Activated T-cell treated with anti-CD3 and anti-CD28 coated beads, Interleukin-2, amount 50 U/mL, for 4 hours (primary cell): ENCODE data around the gene MRPS26. TPM values are rescaled to one million over a fixed set of nuclear protein-coding genes. Genes with fewer than 3 reads are reported as not detected.

ENCODE experiments used
- ATAC-seq, 2 donors: fragments of 200-7000 bp; cut with Tn5 transposase; one replicate each; pipeline ENCODE4 v1.10.0; 2021
- DNase-seq: peaks from one replicate; pipeline ENCODE4 v3.0.0-alpha.2; 2020
- H3K27me3 Mint-ChIP-seq: one replicate; pipeline ENCODE4 v1.8.0; 2021; ENCODE audit warnings: low read depth, mixed read lengths
- H3K36me3 Mint-ChIP-seq: one replicate; pipeline ENCODE4 v1.8.0; 2022; ENCODE audit warnings: mixed read lengths; ENCODE audit not compliant: insufficient read depth
- H3K4me1 Mint-ChIP-seq: one replicate; pipeline ENCODE4 v1.8.0; 2021; ENCODE audit warnings: low read depth, mixed read lengths
- H3K4me3 Mint-ChIP-seq: one replicate; pipeline ENCODE4 v1.8.0; 2021; ENCODE audit warnings: mild to moderate bottlenecking, moderate library complexity, mixed read lengths
- H3K9me3 Mint-ChIP-seq: one replicate; pipeline ENCODE4 v1.8.0; 2021; ENCODE audit warnings: mixed read lengths
- total RNA-seq, 3 donors: library from RNA; stranded (reverse); gene quantifications; one replicate each; pipeline ENCODE4 v1.2.1, GENCODE V29; 2021

The MRPS26 gene
- total RNA-seq, 3 donors from 2014 or later: 117 to 148 (median 124) TPM

- H3K27me3 Mint-ChIP-seq: no peaks in the 10 kb centered on the region
- H3K36me3 Mint-ChIP-seq: peaks cover 22% of the 10 kb centered on the region
- ATAC-seq (no peak), DNase-seq (no peak)
- H3K4me1 Mint-ChIP-seq: no peaks in the 10 kb centered on the region
- no peak overlapping the region for H3K4me3 Mint-ChIP-seq
- H3K9me3 Mint-ChIP-seq: no peaks in the 10 kb centered on the region
Observed at GRCh38 chr20:3027987-3028386, 17.9 kb upstream of the MRPS26 start.

GRCh38 chr20:3031524-3032147 lies 14.2 kb upstream of the MRPS26 start:
- Mint-ChIP-seq H3K4me1 (no peaks in the 10 kb centered on the region), H3K4me3 (no peak overlapping the region), H3K9me3 (no peaks in the 10 kb centered on the region), H3K27me3 (no peaks in the 10 kb centered on the region), H3K36me3 (peaks cover 24% of the 10 kb centered on the region)
- DNase-seq (no peak), ATAC-seq (peak in 1 of 2 donors; percentile 27)

DNA sequence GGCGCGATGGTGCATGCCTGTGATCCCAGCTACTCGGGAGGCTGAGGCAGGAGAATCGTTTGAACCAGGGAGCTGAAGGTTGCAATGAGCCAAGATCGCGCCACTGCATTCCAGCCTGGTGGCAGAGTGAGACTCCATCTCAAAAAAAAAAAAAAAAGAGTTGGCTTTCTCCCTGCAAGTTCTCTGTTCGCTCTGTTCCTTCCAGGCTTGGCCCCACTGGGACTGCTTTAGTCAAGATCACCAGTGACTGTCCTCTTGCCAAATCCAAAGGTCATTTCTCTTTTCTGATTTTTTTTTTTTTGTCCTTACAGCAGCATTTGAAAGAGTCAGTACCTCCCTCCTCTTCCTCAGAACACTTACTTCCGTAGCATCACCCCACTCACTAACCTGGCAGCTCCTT lies 13.2 kb upstream of the MRPS26 start:
- H3K9me3 Mint-ChIP-seq: no peaks in the 10 kb centered on the region
- H3K27me3 Mint-ChIP-seq: no peaks in the 10 kb centered on the region
- H3K4me3 Mint-ChIP-seq: no peak overlapping the region
- no peaks in the 10 kb centered on the region for H3K4me1 Mint-ChIP-seq
- H3K36me3 Mint-ChIP-seq: peaks cover 22% of the 10 kb centered on the region
- DNase-seq: no peak
- ATAC-seq: no peak

GRCh38 chr20:3037654-3038053 lies 8.2 kb upstream of the MRPS26 start:
- Mint-ChIP-seq H3K27me3 (no peaks in the 10 kb centered on the region), H3K4me1 (peaks cover 2% of the 10 kb centered on the region), H3K36me3 (peaks cover 29% of the 10 kb centered on the region), H3K4me3 (no peak overlapping the region), H3K9me3 (no peaks in the 10 kb centered on the region)
- DNase-seq (no peak), ATAC-seq (no peak)

DNA sequence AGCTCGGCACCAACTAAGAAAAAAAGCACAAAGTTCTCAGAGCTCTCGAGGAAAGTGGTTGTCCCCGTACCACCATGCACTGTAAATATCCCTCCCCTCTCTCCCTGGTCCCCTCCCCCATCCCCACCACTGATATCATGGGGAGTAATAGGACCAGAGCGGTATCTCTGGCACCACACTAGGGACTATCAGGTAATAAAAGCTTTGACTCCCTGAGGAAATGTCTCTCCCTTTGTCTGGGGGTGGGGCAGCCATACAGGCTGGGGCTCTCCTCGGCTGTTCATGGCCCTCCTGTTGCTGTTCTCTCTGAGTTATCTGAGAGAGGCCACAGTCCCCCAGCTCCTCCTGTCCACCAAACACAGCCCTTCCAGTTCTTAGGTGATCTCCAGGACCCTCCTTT lies 7.4 kb upstream of the MRPS26 start:
- DNase-seq: no peak
- H3K4me1 Mint-ChIP-seq: peaks cover 2% of the 10 kb centered on the region
- no peak overlapping the region for H3K4me3 Mint-ChIP-seq
- H3K27me3 Mint-ChIP-seq: no peaks in the 10 kb centered on the region
- H3K36me3 Mint-ChIP-seq: peaks cover 29% of the 10 kb centered on the region
- ATAC-seq: no peak
- no peaks in the 10 kb centered on the region for H3K9me3 Mint-ChIP-seq

GRCh38 chr20:3039426-3039825 lies 6.4 kb upstream of the MRPS26 start:
- Mint-ChIP-seq H3K27me3 (no peaks in the 10 kb centered on the region), H3K36me3 (peaks cover 29% of the 10 kb centered on the region), H3K9me3 (no peaks in the 10 kb centered on the region), H3K4me3 (no peak overlapping the region), H3K4me1 (peaks cover 2% of the 10 kb centered on the region)
- DNase-seq (no peak), ATAC-seq (no peak)

- H3K9me3 Mint-ChIP-seq: no peaks in the 10 kb centered on the region
- H3K36me3 Mint-ChIP-seq: peaks cover 25% of the 10 kb centered on the region
- H3K27me3 Mint-ChIP-seq: no peaks in the 10 kb centered on the region
- DNase-seq (no peak), ATAC-seq (no peak)
- no peak overlapping the region for H3K4me3 Mint-ChIP-seq
- H3K4me1 Mint-ChIP-seq: peaks cover 5% of the 10 kb centered on the region
Observed at GRCh38 chr20:3040086-3040485, 5.8 kb upstream of the MRPS26 start.

GRCh38 chr20:3041854-3042409 lies 3.9 kb upstream of the MRPS26 start:
- no peak for ATAC-seq
- Mint-ChIP-seq H3K27me3 (no peaks in the 10 kb centered on the region), H3K36me3 (peaks cover 17% of the 10 kb centered on the region), H3K9me3 (no peaks in the 10 kb centered on the region), H3K4me1 (peaks cover 12% of the 10 kb centered on the region), H3K4me3 (no peak overlapping the region)
- DNase-seq: no peak

- no peak for ATAC-seq
- H3K36me3 Mint-ChIP-seq: peaks cover 18% of the 10 kb centered on the region
- H3K27me3 Mint-ChIP-seq: no peaks in the 10 kb centered on the region
- H3K4me3 Mint-ChIP-seq: no peak overlapping the region
- peaks cover 14% of the 10 kb centered on the region for H3K4me1 Mint-ChIP-seq
- H3K9me3 Mint-ChIP-seq: no peaks in the 10 kb centered on the region
- no peak for DNase-seq
Observed at GRCh38 chr20:3042625-3043024, 3.2 kb upstream of the MRPS26 start.

DNA sequence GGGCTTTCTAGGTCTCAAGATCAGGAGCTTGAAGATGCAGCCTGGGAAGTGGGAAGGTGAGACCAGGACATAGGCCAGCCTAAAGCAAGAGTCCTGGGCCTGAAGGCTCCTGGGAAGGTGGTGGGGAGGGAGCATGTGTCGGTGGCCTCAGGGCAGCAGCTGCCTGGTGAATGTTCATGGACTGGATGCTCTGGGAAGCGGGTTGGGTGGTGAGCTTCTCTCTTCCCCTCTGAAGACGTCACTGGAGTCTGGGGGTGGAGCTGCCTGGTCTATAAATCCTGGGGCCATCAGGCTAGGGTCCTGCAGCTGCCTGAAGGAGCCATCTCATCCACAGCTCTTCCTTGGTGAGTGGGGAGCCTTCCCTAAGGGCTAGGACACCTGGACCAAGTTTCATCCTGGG lies 2.5 kb upstream of the MRPS26 start, which contains the start of gene GNRH2:
TSS of gene GNRH2 (plus strand) at position 301 of the 400 bp plus-strand sequence. CDS start 793 bp downstream, outside the sequence.
- no peaks in the 10 kb centered on the region for H3K27me3 Mint-ChIP-seq
- H3K4me3 Mint-ChIP-seq: peak within 1 kb of the TSS; percentile 90
- ATAC-seq: no peak
- no peaks in the 10 kb centered on the region for H3K9me3 Mint-ChIP-seq
- peaks cover 18% of the 10 kb centered on the region for H3K36me3 Mint-ChIP-seq
- H3K4me1 Mint-ChIP-seq: peaks cover 17% of the 10 kb centered on the region
- DNase-seq: no peak

- ATAC-seq: no peak
Observed at GRCh38 chr20:3044336-3044965, 1.4 kb upstream of the MRPS26 start.

GRCh38 chr20:3045042-3045815 lies 623 bp upstream of the MRPS26 start:
- no peaks in the 10 kb centered on the region for H3K27me3 Mint-ChIP-seq
- H3K36me3 Mint-ChIP-seq: peaks cover 15% of the 10 kb centered on the region
- DNase-seq: peak; percentile 28
- H3K4me1 Mint-ChIP-seq: peaks cover 18% of the 10 kb centered on the region
- H3K9me3 Mint-ChIP-seq: no peaks in the 10 kb centered on the region
- peak; percentile 38 to 46 for ATAC-seq
- H3K4me3 Mint-ChIP-seq: peak overlapping the region; percentile 90

More at GRCh38 chr20:3044336-3044965, 1.4 kb upstream of the MRPS26 start:
- H3K4me3 Mint-ChIP-seq: peak overlapping the region; percentile 90
- peaks cover 15% of the 10 kb centered on the region for H3K36me3 Mint-ChIP-seq
- no peak for DNase-seq
- no peaks in the 10 kb centered on the region for H3K9me3 Mint-ChIP-seq
- peaks cover 18% of the 10 kb centered on the region for H3K4me1 Mint-ChIP-seq
- no peaks in the 10 kb centered on the region for H3K27me3 Mint-ChIP-seq

- no peaks in the 10 kb centered on the region for H3K9me3 Mint-ChIP-seq
- ATAC-seq: no peak
- no peak for DNase-seq
- no peaks in the 10 kb centered on the region for H3K27me3 Mint-ChIP-seq
- peaks cover 15% of the 10 kb centered on the region for H3K4me1 Mint-ChIP-seq
- H3K4me3 Mint-ChIP-seq: peak overlapping the region; percentile 90
- H3K36me3 Mint-ChIP-seq: peaks cover 14% of the 10 kb centered on the region
Observed at GRCh38 chr20:3046677-3047462, 1.0 kb downstream of the MRPS26 start.
